ENCODE measurements around the gene IFNA5. TPM values are rescaled to one million over a fixed set of nuclear protein-coding genes. Genes with fewer than 3 reads are reported as not detected.

The IFNA5 gene
- total RNA-seq, 1 donor from 2014 or later, result not detected

- Mint-ChIP-seq H3K4me1 (no peaks in the 10 kb centered on the region), H3K9me3 (no peaks in the 10 kb centered on the region), H3K27me3 (peaks cover 46% of the 10 kb centered on the region), H3K36me3 (ENCODE audit: low read depth) (no peaks in the 10 kb centered on the region), H3K4me3 (no peak overlapping the region), H3K27ac (no peak overlapping the region)
- no peak for DNase-seq
- intact Hi-C loops (cut with micrococcal nuclease), result no loop called here
These were observed 37.4 kb downstream of the IFNA5 start for GRCh38 chr9:21267485-21268346.

DNA sequence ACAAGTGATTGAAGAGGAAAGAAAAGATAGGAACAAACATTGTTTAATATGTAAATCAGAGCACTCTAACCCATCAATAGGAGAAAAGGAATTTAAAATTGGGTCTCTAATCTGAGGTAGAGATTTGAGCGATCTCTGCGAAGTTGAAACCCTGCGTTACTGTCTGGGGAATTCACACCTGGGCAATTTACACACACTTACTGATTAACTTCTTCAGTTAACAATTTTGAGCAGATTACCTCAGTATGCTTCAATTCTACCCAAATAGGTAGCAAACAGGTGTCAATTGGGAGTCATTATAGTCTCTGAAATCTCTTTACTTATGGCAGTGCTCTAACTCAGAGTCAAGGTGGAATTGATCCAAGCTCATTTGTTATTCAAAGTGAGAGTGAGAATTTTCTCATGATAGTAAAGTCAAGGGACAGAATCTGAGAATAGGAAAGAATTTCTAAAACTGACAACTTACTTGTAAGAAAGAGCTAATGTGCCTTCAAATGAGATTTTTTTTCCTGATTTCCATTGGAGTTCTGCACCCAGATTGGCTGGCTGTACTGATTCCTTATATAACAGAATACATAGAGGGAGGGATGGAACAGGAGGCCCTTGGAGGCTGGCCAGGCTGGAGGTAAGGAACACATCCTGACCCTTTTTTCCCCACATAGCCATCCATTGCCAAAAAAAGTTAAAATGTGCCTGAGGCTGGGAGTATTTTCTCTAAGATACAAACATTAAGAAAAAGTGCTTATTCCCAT lies 38.2 kb downstream of the IFNA5 start:
- Mint-ChIP-seq H3K36me3 (ENCODE audit: low read depth) (no peaks in the 10 kb centered on the region), H3K9me3 (no peaks in the 10 kb centered on the region), H3K27ac (no peak overlapping the region), H3K27me3 (peaks cover 49% of the 10 kb centered on the region), H3K4me1 (no peaks in the 10 kb centered on the region), H3K4me3 (no peak overlapping the region)
- intact Hi-C loops (cut with micrococcal nuclease), result no loop called here
- DNase-seq, result no peak

- Mint-ChIP-seq H3K36me3 (ENCODE audit: low read depth) (no peaks in the 10 kb centered on the region), H3K27ac (no peak overlapping the region), H3K4me3 (no peak overlapping the region), H3K4me1 (no peaks in the 10 kb centered on the region), H3K27me3 (peaks cover 46% of the 10 kb centered on the region), H3K9me3 (no peaks in the 10 kb centered on the region)
- no peak for DNase-seq
- intact Hi-C loops (cut with micrococcal nuclease), result no loop called here
These were observed 39.5 kb downstream of the IFNA5 start for GRCh38 chr9:21265421-21266189.

DNA sequence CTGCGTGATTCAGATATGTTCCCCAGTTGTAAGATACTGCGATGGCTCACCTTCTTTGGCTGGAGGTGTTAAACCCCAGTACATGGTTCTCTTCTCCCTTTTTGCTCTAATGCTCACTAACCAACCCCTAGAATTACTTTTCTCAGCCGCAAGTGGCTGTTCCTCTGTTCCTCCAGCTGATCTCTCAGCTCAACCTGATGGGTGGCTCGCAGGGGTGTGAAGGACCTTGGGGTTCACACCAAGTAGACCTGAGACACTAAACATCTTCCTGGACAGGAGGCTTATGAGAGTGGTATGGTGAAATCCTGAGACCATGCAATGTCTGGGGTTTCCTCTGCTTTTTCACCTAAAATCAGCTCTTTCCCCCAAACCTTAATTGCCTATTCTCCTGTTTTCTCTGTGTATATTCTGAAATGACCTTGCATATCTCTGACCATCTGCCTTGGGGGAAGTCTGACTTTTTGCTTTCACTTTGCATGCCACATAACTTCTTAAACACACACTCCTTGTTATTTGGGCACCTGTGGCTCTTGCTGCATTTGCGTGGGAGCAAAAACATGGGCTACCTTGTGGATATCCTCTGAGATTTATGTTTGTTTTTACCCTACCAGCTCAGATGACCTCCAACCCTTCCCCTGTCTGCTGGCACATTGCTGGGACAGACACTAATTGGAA lies 49.4 kb downstream of the IFNA5 start:
- H3K36me3 Mint-ChIP-seq (ENCODE audit: low read depth), result no peaks in the 10 kb centered on the region
- no peak overlapping the region for H3K27ac Mint-ChIP-seq
- no peaks in the 10 kb centered on the region for H3K9me3 Mint-ChIP-seq
- peaks cover 46% of the 10 kb centered on the region for H3K27me3 Mint-ChIP-seq
- no peak overlapping the region for H3K4me3 Mint-ChIP-seq
- DNase-seq, result no peak
- H3K4me1 Mint-ChIP-seq, result peaks cover 4% of the 10 kb centered on the region
- intact Hi-C loops (cut with micrococcal nuclease), result no loop called here

Other genes starting within 250 kb of the IFNA5 start
- gene IFNB1, start 227.4 kb downstream of the IFNA5 start, total RNA-seq, result not detected in 2 replicates
- gene IFNW1, start 163.5 kb downstream of the IFNA5 start, total RNA-seq, result not detected in 2 replicates
- gene IFNA21, start 138.7 kb downstream of the IFNA5 start, total RNA-seq, result not detected in 2 replicates
- not detected in 2 replicates for gene IFNA4, start 117.7 kb downstream of the IFNA5 start, total RNA-seq
- not detected in 2 replicates for gene IFNA7, start 103.1 kb downstream of the IFNA5 start, total RNA-seq
- not detected in 2 replicates for gene IFNA10, start 98.2 kb downstream of the IFNA5 start, total RNA-seq
- gene IFNA16, start 88.0 kb downstream of the IFNA5 start, total RNA-seq, result not detected in 2 replicates
- not detected in 2 replicates for gene IFNA17, start 77.1 kb downstream of the IFNA5 start, total RNA-seq
- not detected in 2 replicates for gene IFNA14, start 65.3 kb downstream of the IFNA5 start, total RNA-seq
- gene KLHL9, start 30.1 kb upstream of the IFNA5 start, total RNA-seq, result 14.8 and 15.0 TPM in 2 replicates
- not detected in 2 replicates for gene IFNA6, start 45.6 kb upstream of the IFNA5 start, total RNA-seq
- not detected in 2 replicates for gene IFNA13, start 62.7 kb upstream of the IFNA5 start, total RNA-seq
- gene IFNA2, start 80.1 kb upstream of the IFNA5 start, total RNA-seq, result not detected in 2 replicates
- gene IFNA8, start 103.8 kb upstream of the IFNA5 start, total RNA-seq, result not detected in 2 replicates
- not detected in 2 replicates for gene IFNA1, start 135.1 kb upstream of the IFNA5 start, total RNA-seq
- gene IFNE, start 177.0 kb upstream of the IFNA5 start, total RNA-seq, result not detected in 2 replicates